ENCODE results near the gene CHRM2.

The CHRM2 gene

GRCh38 chr7:136897676-136898075 lies 29.2 kb downstream of the CHRM2 start:
- DNase-seq: no peak

- no peak for DNase-seq
Observed at GRCh38 chr7:136900005-136900404, 31.6 kb downstream of the CHRM2 start.

- no peak for DNase-seq
Observed at GRCh38 chr7:136910771-136911170, 42.3 kb downstream of the CHRM2 start.

GRCh38 chr7:136911344-136911743 lies 42.9 kb downstream of the CHRM2 start:
- DNase-seq: peak; percentile 39

GRCh38 chr7:136912339-136912738 lies 43.9 kb downstream of the CHRM2 start:
- no peak for DNase-seq

- DNase-seq: no peak
Observed at GRCh38 chr7:136914016-136914415, 45.6 kb downstream of the CHRM2 start.

- no peak for DNase-seq
Observed at GRCh38 chr7:136919820-136920219, 51.4 kb downstream of the CHRM2 start.

- no peak for DNase-seq
Observed at GRCh38 chr7:136923111-136923667, 54.7 kb downstream of the CHRM2 start.

- no peak for DNase-seq
Observed at GRCh38 chr7:136925044-136925443, 56.6 kb downstream of the CHRM2 start.

GRCh38 chr7:136925556-136925955 lies 57.1 kb downstream of the CHRM2 start:
- DNase-seq: no peak

GRCh38 chr7:136931169-136931867 lies 62.9 kb downstream of the CHRM2 start:
- no peak for DNase-seq

GRCh38 chr7:136937436-136937835 lies 69.0 kb downstream of the CHRM2 start:
- DNase-seq: no peak

- DNase-seq: no peak
Observed at GRCh38 chr7:136938476-136938875, 70.0 kb downstream of the CHRM2 start.

- no peak for DNase-seq
Observed at GRCh38 chr7:136940122-136940521, 71.7 kb downstream of the CHRM2 start.

- DNase-seq: no peak
Observed at GRCh38 chr7:136940917-136941316, 72.5 kb downstream of the CHRM2 start.

- DNase-seq: no peak
Observed at GRCh38 chr7:136941816-136942215, 73.4 kb downstream of the CHRM2 start.

- DNase-seq: no peak
Observed at GRCh38 chr7:136942401-136942800, 73.9 kb downstream of the CHRM2 start.

- DNase-seq: no peak
Observed at GRCh38 chr7:136942994-136943393, 74.5 kb downstream of the CHRM2 start.

- DNase-seq: no peak
Observed at GRCh38 chr7:136947347-136947746, 78.9 kb downstream of the CHRM2 start.

GRCh38 chr7:136950331-136950730 lies 81.9 kb downstream of the CHRM2 start:
- DNase-seq: no peak

GRCh38 chr7:136953386-136953785 lies 84.9 kb downstream of the CHRM2 start:
- no peak for DNase-seq

GRCh38 chr7:136956232-136956631 lies 87.8 kb downstream of the CHRM2 start:
- DNase-seq: no peak

- no peak for DNase-seq
Observed at GRCh38 chr7:136956671-136957070, 88.2 kb downstream of the CHRM2 start.

GRCh38 chr7:136957391-136957790 lies 88.9 kb downstream of the CHRM2 start:
- DNase-seq: no peak

GRCh38 chr7:136958016-136958415 lies 89.6 kb downstream of the CHRM2 start:
- no peak for DNase-seq
